Dermis microvascular lymphatic vessel endothelial cell (primary cell): Measurements from ENCODE around the gene LCP1. TPM values are rescaled to one million over a fixed set of nuclear protein-coding genes. Genes with fewer than 3 reads are reported as not detected.
"Not testable (repeated sequence)": the region's sequence is repeated elsewhere in the genome, so short reads cannot be mapped to it uniquely, and the experiment has no call there.

ENCODE experiments used
- DNase-seq, 2 donors: peaks; one replicate each; pipeline versions ENCODE4 v3.0.0 to v3.0.0-alpha.2; 2010; ENCODE audit warnings: low read depth in 2 of 2
- total RNA-seq: library from RNA; depleted of rRNA; stranded (reverse); fragments of >200 nt; gene quantifications from 2 replicates; pipeline ENCODE4 v1.2.1, GENCODE V29; 2014

LCP1 gene, protein sequence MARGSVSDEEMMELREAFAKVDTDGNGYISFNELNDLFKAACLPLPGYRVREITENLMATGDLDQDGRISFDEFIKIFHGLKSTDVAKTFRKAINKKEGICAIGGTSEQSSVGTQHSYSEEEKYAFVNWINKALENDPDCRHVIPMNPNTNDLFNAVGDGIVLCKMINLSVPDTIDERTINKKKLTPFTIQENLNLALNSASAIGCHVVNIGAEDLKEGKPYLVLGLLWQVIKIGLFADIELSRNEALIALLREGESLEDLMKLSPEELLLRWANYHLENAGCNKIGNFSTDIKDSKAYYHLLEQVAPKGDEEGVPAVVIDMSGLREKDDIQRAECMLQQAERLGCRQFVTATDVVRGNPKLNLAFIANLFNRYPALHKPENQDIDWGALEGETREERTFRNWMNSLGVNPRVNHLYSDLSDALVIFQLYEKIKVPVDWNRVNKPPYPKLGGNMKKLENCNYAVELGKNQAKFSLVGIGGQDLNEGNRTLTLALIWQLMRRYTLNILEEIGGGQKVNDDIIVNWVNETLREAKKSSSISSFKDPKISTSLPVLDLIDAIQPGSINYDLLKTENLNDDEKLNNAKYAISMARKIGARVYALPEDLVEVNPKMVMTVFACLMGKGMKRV
- under 0.01 and 0.39 TPM in 2 replicates for total RNA-seq

GRCh38 chr13:46181840-46182490 lies at the start of gene LCP1:
LCP1 (minus strand) TSS chr13:46182177; CDS start chr13:46159662, 22,515 bp downstream.
- no peak for DNase-seq

DNA sequence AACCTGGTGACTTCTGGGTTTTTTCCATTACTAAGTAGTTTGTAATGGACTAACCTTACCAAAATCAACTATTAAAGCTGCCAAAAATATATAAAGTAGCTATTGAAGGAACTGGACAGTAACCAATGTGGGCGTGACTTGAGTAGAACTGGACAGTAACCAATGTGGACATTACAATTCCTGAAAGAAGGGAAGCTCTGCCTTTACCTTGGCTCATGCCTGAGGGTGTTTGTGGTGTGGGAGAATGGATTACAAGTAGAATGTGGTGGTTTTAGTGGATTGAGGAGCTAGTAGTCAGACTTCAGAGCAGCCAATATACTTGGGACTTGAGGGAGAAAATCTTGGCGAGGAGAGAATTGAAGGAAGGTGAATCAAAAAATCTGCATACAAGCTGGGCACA lies 47.3 kb upstream of the LCP1 start:
- DNase-seq, result no peak

DNA sequence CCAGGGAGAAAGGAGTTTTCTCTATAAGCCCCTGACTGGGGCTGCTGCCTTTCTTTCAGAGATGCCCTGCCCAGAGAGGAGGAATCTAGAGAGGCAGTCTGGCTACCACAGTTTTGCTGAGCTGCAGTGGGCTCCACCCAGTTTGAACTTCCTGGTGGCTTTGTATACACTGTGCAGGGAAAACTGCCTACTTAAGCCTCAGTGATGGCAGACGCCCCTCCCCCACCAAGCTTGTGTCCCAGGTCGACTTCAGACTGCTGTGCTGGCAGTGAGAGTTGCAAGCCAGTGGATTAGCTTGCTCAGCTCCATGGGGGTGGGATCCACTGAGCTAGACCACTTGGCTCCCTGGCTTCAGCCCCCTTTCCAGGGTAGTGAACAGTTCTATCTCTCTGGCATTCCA lies 38.3 kb upstream of the LCP1 start:
- not testable (repeated sequence) for DNase-seq

DNA sequence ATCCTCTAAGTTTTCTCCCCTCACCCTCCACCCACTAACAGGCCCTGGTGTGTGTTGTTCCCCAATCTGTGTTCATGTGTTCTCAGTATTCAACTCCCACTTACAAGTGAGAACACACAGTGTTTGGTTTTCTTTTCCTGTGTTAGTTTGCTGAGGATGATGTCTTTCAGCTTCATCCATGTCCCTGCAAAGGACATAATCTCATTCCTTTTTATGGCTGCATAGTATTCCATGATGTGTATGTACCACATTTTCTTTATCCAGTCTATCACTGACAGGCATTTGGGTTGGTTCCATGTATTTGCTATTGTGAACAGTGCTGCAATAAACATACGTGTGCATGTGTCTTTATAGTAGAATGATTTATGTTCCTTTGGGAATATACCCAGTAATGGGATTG lies 32.8 kb upstream of the LCP1 start:
- DNase-seq, result not testable (repeated sequence)

DNA sequence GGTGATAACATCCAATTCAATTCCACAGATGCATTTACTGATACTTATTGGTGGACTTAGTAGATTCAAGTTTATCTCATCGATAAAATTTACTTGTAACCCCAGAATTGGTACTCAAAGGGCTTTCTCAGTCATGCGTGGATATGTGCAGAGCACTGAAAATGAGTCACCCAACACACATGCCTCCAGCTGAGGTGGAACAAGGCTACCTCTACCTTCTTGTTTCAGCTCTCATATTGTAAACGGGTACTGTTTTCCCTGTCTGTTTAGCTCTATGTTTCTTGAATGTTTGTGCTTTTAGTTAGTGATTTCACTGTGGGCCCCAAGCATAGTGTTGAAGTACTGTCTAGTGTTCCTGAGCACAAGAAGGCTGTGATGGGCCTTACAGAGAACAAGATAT lies 31.3 kb upstream of the LCP1 start:
- DNase-seq, result no peak

GRCh38 chr13:46211483-46212351 lies 29.7 kb upstream of the LCP1 start, which contains the start of gene LRRC63:
LRRC63 (plus strand) TSS chr13:46211928; CDS start chr13:46213035, 1,107 bp downstream.
- peak in 1 of 2 donors; percentile 55 for DNase-seq

DNA sequence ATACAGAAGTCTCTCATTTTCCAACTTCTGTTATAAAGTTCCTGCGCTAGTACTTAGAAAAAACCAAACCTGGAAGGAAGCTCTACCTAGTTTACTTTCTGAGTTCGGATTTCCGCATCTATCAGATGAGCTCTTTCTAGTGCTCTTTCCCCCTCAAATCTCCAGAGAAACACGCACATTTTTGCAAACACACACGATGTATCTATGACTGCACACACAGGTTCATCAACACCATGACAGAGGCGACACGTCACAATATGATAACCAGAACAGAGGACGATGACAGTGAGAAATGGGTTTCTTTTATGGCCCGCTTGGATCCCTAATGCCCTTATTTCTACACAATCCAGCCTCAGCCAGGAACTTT lies 29.1 kb upstream of the LCP1 start:
- peak in 1 of 2 donors; percentile 5 for DNase-seq

DNA sequence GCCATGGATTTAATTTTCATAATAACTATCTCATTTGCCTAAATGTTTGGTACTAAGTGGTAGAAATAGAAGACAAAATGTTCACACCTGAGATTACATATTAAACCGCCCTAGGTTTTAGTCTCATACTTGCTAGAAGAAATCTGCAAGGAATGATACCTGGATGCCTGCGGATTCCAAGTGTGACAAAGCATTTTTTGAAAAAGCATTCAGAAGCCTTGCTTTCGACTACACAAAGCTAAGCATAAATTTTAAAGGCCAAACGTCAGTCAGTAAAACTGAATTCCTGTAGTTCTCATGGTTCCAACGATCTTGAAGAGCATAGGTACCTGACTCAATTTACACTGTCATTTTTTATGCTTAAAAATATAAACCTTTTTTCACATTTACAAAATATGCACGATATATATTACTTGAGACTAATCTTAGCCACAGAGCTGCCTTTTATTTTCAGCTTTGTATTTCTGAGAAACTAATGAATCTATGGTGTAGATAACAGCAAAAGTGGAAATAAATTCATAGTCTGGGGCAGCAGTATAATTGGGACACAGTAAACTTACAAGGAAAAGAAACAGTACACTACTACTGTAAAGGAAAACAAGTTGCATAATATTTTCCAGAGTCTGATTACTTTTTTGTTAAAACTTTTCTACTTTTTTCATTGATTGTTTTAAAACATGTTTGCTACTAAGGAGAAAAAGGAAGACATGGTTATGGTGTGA lies 28.5 kb upstream of the LCP1 start:
- DNase-seq, result no peak

DNA sequence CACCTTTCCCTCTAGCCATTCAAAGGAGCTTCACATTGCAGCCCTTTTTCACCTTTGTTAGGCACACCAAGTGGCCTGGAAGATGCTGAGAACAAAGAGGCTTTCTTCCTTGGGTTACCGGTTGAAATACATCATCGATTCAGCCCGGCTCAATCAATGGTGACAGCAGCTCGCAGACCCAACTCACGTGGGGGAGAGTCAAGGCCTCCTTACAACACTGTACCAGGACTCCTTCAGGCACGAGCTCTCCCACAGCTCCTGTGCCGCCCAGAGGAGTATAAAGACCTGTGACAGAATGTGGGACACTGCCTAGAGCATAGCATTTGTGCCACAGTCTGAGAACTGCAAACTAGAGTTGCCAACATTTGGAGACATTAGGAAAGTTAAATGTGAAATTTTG lies 25.9 kb upstream of the LCP1 start:
- DNase-seq, result no peak

GRCh38 chr13:46206143-46206542 lies 24.2 kb upstream of the LCP1 start:
- DNase-seq, result no peak

GRCh38 chr13:46202966-46203365 lies 21.0 kb upstream of the LCP1 start:
- no peak for DNase-seq

DNA sequence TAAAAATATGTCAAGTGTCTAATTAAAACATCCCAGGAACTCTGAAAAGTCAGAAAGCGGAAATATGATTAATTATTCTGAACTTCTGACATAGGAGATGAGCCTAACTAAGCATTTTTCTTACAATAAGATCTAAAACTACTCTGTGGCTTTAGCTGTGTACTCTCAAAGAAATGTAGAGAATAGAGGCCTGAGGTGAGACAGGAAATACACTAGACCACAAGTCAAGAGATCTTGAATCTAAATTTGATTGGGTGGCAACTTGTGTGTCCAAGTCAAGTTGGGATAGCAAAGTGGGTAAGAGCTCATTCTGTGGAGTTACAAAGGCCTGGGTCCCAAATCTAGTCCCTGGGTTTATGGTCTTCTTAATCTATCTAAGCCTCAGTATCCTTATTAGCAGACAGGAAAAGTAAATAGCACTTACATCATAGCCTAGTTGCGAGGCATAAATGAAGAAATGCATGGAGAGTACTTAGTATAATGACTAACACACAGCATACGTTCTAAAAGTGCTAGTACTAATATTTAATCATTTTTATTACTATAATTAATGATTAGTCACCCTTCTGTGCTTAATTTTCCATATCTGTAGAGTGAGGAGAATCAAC lies 20.3 kb upstream of the LCP1 start:
- DNase-seq, result no peak

DNA sequence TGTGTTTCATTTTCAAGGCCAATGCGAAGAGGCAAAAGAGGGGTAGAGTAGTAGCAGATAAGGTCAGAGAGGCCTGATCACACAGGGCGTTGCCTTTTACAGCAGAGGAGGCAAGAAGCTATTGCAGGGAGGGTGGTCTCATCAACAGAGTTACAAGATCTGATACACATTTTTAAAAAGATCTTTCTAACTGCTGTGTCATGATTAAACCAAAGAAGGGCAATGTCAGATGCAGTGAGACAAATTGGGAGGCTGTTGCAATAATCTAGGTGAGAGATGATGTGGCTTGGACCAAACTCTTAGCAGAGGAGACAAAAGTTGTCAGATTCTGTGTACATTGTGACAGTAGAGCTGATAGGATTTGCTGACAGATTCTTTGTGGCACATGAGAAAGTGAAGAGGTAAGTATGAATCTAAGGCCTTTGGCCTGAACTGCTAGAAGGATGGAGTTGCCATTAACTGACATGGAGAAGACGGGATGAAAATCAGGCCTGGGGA lies 16.8 kb upstream of the LCP1 start:
- DNase-seq, result no peak

DNA sequence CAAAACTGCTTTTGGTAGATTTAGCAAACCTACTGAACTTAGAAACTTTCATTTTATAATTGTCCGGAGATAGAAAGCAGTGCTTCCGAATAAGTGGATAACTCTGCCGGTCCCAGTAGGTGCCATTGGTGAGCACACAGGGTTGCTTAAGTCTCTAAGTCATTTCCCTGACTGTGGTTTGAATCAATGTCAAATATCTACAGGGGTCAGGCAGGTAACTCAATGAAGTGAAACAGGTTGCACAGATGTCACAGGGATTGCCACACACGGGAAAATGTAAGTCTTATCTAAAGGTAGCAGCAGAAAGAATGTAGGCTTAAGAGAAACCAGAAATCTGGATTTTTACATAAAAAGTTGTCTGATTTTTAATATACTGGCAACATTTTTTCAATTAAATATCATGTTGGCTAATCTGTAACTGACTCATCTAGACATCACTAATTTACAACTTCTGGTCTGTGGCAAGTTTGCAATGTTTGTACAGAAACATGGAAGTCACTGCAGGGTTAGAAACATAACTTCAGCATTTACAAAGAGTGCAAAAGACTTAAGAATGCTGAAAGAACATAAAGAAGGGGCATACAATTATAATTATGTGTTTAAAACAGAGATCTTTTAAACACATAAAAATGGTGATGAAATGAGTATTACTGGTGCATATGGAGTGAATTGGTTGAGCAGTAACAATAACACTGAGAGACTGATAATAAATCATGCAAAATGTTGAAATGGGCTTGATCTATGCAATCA lies 15.5 kb upstream of the LCP1 start:
- DNase-seq, result no peak

- no peak for DNase-seq
Observed at GRCh38 chr13:46195016-46195415, 13.0 kb upstream of the LCP1 start.

- no peak for DNase-seq
Observed at GRCh38 chr13:46192412-46192811, 10.4 kb upstream of the LCP1 start.

GRCh38 chr13:46185634-46186033 lies 3.7 kb upstream of the LCP1 start:
- no peak for DNase-seq

GRCh38 chr13:46184277-46184699 lies 2.3 kb upstream of the LCP1 start:
- peak in 1 of 2 donors; percentile 16 for DNase-seq
